Mucosa of rectum (tissue), 2 donors: ENCODE results near the gene PCBP2.
A peak's percentile ranks its signal among the peaks of the same experiment; 100 is the strongest.

Experiments
- H3K27ac ChIP-seq, 2 donors: one replicate each; pipeline ENCODE4 v1.7.0; 2013; ENCODE audit warnings: inconsistent platforms in 2 of 2, low read depth in 2 of 2, low read length in 2 of 2
- H3K27me3 ChIP-seq, 2 donors: one replicate each; pipeline ENCODE4 v1.7.0; 2013; ENCODE audit warnings: low read length in 2 of 2; ENCODE audit not compliant: control insufficient read depth in 2 of 2, insufficient read depth in 2 of 2
- H3K36me3 ChIP-seq, 2 donors: one replicate each; pipeline ENCODE4 v1.7.0; 2013; ENCODE audit warnings: low read length in 2 of 2; ENCODE audit not compliant: control insufficient read depth in 2 of 2, insufficient read depth in 2 of 2
- H3K4me1 ChIP-seq, 2 donors: one replicate each; pipeline ENCODE4 v1.7.0; 2013; ENCODE audit warnings: low read length in 2 of 2, mild to moderate bottlenecking in 1 of 2; ENCODE audit not compliant: control insufficient read depth in 2 of 2, insufficient read depth in 2 of 2
- H3K4me3 ChIP-seq, 2 donors: one replicate each; pipeline ENCODE4 v1.7.0; 2013; ENCODE audit warnings: low read length in 2 of 2
- H3K9ac ChIP-seq, 2 donors: one replicate each; pipeline ENCODE4 v1.7.0; 2013; ENCODE audit warnings: low read length in 2 of 2, low read depth in 1 of 2, mild to moderate bottlenecking in 1 of 2
- H3K9me3 ChIP-seq, 2 donors: one replicate each; pipeline ENCODE4 v1.7.0; 2013; ENCODE audit warnings: low read length in 2 of 2; ENCODE audit not compliant: control insufficient read depth in 2 of 2
- donor health status: healthy.
- donor health status: Normal muscosa, but diverticular disease.

PCBP2 gene

DNA sequence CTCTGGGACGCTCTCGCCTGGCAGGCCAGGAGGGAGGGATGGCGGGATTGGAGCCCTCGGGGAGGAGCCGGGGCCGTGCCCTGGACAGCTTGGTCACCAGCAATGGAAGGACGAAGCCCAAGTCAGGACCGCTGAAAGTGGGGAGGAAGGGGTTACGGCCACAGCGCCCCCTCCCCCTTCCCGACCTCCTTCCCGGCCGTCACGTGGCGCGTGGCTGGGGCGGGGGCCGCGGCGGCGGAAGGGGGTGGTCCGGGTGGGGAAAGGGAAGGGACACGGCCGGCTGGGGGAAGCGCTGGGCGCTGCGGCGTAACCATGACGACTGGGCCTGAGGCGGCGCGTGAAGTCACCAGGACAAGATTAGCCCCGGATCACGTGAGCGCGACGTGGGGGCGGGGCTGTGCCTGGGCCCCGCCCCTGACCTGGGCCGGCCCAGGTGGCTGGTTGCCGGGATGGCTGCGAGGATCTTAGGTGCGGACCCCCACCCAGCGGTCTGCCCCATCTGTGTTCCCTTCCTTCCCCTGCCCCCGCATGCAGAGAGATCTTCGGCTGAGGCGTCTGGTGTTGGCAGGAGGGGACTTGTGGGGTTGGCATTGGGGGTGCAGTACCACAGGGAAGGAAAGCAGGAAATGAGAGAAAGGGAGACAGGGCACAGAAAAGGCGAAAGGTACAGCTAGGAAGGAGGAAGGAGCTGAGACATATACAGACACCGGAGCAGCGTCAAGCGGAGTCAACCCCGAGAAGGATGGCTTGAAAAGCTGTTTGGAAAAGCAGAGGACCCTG lies 41.1 kb downstream of the PCBP2 start:
- Histone ChIP-seq H3K9me3 (no peaks in the 10 kb centered on the region), H3K36me3 (no peaks in the 10 kb centered on the region), H3K4me1 (peaks cover 22 to 24% of the 10 kb centered on the region in 2 donors), H3K27me3 (no peaks in the 10 kb centered on the region), H3K9ac (peak overlapping the region; percentile 75 to 78), H3K27ac (peak overlapping the region; percentile 84 to 88), H3K4me3 (peak overlapping the region; percentile 85 to 91)

DNA sequence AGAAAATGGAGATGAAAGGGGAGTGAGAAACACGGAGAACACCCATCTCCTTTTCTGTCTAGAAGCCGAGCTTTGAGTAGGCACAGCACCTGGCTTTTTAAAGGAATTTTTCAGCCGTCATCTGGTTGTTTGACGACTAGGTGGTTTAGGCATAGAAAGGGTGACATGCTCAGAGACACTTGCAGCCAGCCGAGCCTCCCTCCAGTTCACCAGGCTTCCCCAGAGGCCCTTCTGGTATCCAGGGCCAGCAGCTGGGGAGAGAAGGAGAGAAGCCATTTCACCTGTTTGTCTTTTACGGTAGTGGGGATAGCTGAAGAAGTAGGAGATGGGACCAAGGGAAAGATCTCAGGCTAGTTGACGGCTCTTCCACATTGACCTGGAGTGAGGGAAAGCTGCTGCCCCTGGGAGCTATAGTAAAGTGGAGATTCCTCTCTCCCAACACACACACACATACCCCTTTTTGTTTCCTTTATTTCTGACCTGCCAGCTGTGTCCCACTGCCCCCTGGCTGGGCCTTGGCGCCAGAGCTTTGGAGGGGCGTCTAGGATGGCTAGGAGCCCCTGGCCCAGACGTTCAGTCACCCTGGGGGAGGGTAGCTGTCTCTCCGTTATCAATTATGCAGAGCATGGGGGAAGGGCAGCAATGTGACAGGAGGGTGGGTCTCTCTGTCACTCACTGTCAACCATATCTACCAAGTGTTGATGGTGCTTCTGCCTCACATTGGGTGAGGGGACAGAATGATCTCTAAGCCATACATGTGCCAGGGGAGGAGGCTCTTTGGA lies 41.9 kb downstream of the PCBP2 start:
- Histone ChIP-seq H3K36me3 (no peaks in the 10 kb centered on the region), H3K27ac (peak overlapping the region; percentile 84 to 88), H3K4me3 (peak overlapping the region; percentile 85 to 91)

GRCh38 chr12:53495903-53496751 lies 44.2 kb downstream of the PCBP2 start:
- no peak overlapping the region for H3K4me3 ChIP-seq
- no peak overlapping the region for H3K9ac ChIP-seq
- H3K27ac ChIP-seq, result peak overlapping the region; percentile 60 to 62
- peaks cover 31 to 37% of the 10 kb centered on the region in 2 donors for H3K4me1 ChIP-seq
- no peaks in the 10 kb centered on the region for H3K27me3 ChIP-seq
- H3K9me3 ChIP-seq, result no peaks in the 10 kb centered on the region
- no peaks in the 10 kb centered on the region for H3K36me3 ChIP-seq

More for the DNA sequence above, 41.9 kb downstream of the PCBP2 start:
- peak overlapping the region; percentile 75 to 78 for H3K9ac ChIP-seq
- no peaks in the 10 kb centered on the region for H3K27me3 ChIP-seq
- peaks cover 27% of the 10 kb centered on the region in 2 donors for H3K4me1 ChIP-seq
- H3K9me3 ChIP-seq, result no peaks in the 10 kb centered on the region

DNA sequence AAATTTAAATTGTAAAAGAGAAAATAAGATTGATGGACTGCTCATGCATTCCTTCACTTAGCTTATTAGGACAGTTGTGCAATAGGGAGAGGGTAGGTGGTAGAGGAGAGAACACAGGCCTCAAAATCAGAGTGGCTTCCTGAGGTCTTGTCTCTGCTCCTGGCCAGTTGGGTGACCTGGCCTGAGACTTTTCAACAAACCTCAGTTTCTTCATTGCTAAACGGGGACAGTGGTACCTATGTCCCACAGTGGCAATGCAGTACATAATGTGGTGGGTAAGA lies 44.8 kb downstream of the PCBP2 start:
- Histone ChIP-seq H3K4me3 (no peak overlapping the region), H3K4me1 (peaks cover 34 to 41% of the 10 kb centered on the region in 2 donors), H3K27me3 (no peaks in the 10 kb centered on the region), H3K9ac (no peak overlapping the region), H3K27ac (no peak overlapping the region), H3K9me3 (no peaks in the 10 kb centered on the region), H3K36me3 (no peaks in the 10 kb centered on the region)

DNA sequence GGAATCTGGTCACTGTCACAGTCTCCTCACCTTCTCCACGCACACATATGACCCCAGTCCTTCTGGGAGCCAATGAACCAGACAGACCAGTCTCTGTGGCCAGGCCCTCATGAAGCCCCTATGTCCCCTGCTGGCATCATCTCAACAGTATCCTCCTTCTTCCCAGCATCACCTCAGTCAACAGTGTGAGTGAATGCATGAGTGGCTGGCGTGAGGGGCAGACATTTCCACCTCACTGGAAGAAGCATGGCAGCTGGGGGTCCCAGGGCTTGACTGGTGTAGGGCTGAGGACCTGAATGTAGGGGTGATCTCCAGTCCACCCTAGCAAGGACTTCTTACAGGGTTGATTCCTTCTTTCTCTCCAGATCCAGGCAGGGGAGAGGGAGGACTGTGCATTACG lies 45.6 kb downstream of the PCBP2 start:
- no peaks in the 10 kb centered on the region for H3K27me3 ChIP-seq
- peaks cover 38 to 46% of the 10 kb centered on the region in 2 donors for H3K4me1 ChIP-seq
- no peak overlapping the region for H3K27ac ChIP-seq
- no peaks in the 10 kb centered on the region for H3K36me3 ChIP-seq
- H3K4me3 ChIP-seq, result no peak overlapping the region
- H3K9ac ChIP-seq, result no peak overlapping the region
- H3K9me3 ChIP-seq, result no peaks in the 10 kb centered on the region

GRCh38 chr12:53498235-53498630 lies 46.3 kb downstream of the PCBP2 start:
- H3K4me1 ChIP-seq, result peaks cover 37 to 42% of the 10 kb centered on the region in 2 donors
- H3K9me3 ChIP-seq, result no peaks in the 10 kb centered on the region
- H3K4me3 ChIP-seq, result peak overlapping the region in 1 of 2 donors; percentile 41
- no peaks in the 10 kb centered on the region for H3K27me3 ChIP-seq
- no peaks in the 10 kb centered on the region for H3K36me3 ChIP-seq
- peak overlapping the region in 1 of 2 donors; percentile 97 for H3K27ac ChIP-seq
- no peak overlapping the region for H3K9ac ChIP-seq

DNA sequence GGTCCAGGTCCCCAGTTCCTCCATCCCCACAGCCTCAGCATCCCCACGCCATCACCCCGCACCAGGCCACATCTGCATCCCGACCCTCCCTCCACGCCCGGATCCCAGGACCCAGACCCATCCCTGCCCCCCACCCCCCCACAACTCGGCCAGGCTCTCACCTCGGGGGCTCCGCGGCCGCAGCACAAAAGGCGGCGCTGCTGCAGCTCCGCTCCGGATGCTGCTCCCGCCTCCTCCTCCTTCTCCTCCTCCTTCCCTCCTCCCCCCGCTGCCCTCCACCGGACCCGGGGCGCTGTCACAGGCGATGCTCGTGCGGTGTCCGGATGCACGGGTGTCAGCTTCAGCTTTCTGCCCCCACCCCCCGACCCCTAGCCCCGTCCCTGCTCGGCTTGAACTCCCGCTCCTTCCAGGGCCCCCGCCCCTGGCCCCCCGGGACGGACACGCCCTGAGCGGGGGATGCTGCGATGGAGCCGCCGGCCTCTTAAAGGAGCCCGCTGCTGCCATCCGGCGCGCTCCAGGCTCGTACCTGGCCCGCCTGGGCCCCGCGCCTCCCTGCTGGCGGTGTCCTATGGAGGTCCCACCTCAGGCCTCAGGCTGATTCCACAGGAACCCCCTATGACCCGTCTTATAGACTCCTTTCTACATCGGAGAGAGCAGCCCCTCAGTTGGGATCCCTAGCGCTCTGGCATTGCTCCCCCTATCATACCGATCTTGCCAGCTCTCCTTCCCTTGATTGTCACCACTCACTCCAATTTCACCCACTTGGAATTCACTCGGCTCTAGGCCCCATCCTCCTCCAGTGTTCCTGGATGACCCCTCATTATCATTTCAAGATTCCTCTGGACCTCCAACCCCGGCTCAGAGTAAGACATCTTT lies 47.6 kb downstream of the PCBP2 start, which contains the start of gene MAP3K12:
Gene MAP3K12 (minus strand): TSS at position 193 of the 876 bp plus-strand sequence. CDS start 12,067 bp downstream, outside the sequence.
- peak within 1 kb of the TSS; percentile 97 to 98 for H3K27ac ChIP-seq
- H3K9ac ChIP-seq, result peak within 1 kb of the TSS; percentile 95 to 99
- H3K36me3 ChIP-seq, result peaks cover 0 to 6% of the 10 kb centered on the region in 2 donors
- H3K4me1 ChIP-seq, result peaks cover 26 to 34% of the 10 kb centered on the region in 2 donors
- H3K9me3 ChIP-seq, result no peaks in the 10 kb centered on the region
- peak within 1 kb of the TSS; percentile 91 to 94 for H3K4me3 ChIP-seq
- H3K27me3 ChIP-seq, result no peaks in the 10 kb centered on the region

DNA sequence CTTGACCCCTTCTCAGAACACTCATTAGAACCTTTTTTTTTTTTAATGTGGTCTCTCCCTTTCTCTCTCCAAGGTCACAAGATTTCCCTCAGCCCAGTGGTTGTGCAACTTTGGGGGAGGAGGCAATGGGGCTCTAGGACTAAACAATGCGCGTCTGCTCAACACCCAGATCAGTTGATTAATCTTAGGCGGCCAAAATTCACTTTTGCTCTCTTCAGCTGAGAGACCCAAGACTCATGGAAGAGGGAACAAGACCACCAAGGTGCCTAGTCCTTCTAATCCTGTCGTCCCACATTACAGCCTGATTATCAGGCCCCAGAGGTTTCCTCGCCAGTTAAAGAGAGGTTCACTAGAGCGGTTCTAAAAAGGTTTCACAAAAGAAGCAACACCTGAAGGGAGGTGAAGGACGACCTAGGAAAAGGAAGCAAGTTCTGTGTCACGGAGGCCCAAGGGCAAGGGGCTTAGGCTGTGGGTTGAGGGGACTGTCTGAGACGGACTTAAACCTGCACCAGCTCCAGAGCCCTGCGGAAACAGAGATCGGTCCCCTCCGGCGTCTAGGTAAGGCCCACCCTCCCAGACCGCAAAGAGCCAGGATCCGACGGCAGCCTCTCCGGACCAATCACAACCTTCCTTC lies 48.4 kb downstream of the PCBP2 start:
- Histone ChIP-seq H3K27me3 (no peaks in the 10 kb centered on the region), H3K36me3 (peaks cover 6 to 12% of the 10 kb centered on the region in 2 donors), H3K9me3 (no peaks in the 10 kb centered on the region), H3K27ac (peak overlapping the region; percentile 97 to 98), H3K4me3 (peak overlapping the region; percentile 91 to 94), H3K4me1 (peaks cover 26 to 34% of the 10 kb centered on the region in 2 donors), H3K9ac (peak overlapping the region; percentile 95 to 99)
